Stomach (tissue), 4 donors: Measurements from ENCODE around the gene ULK4.

Source experiments
- EP300 ChIP-seq: sonication (generic); formaldehyde crosslinking; IDR thresholded peaks from one replicate; pipeline ENCODE4 v1.6.1; 2017; ENCODE audit warnings: antibody characterized with exemption
- POLR2A ChIP-seq, 4 donors: fragments of 450-650 bp; IDR thresholded peaks; one replicate each; pipeline ENCODE4 v1.6.1; 2016; ENCODE audit warnings: antibody characterized with exemption in 4 of 4, control low read depth in 2 of 4, mild to moderate bottlenecking in 1 of 4, moderate library complexity in 1 of 4
- POLR2AphosphoS5 ChIP-seq, 3 donors: sonication (generic); formaldehyde crosslinking; IDR thresholded peaks; one replicate each; pipeline ENCODE4 v1.6.1; 2016; ENCODE audit warnings: antibody characterized with exemption in 3 of 3
- TF ChIP-seq, protein P1 (sequence below), 7 experiments: fragments of 450-650 bp in 4 of 7; fragments of 200-600 bp in 3 of 7; sonication (generic) in 3 of 7; IDR thresholded peaks; one replicate each; pipeline ENCODE4 v1.5.1; 2016 to 2019; ENCODE audit warnings: antibody characterized with exemption in 7 of 7, control low read depth in 2 of 7, mild to moderate bottlenecking in 1 of 7

GRCh38 chr3:41569632-41570305, 392.1 kb downstream of the ULK4 start:
- TF ChIP-seq EP300 (no peak), POLR2AphosphoS5 (IDR thresholded peaks at IDR 0.05) (no peak), POLR2A (IDR thresholded peaks at IDR 0.05) (no peak)
- TF ChIP-seq, protein P1, sequence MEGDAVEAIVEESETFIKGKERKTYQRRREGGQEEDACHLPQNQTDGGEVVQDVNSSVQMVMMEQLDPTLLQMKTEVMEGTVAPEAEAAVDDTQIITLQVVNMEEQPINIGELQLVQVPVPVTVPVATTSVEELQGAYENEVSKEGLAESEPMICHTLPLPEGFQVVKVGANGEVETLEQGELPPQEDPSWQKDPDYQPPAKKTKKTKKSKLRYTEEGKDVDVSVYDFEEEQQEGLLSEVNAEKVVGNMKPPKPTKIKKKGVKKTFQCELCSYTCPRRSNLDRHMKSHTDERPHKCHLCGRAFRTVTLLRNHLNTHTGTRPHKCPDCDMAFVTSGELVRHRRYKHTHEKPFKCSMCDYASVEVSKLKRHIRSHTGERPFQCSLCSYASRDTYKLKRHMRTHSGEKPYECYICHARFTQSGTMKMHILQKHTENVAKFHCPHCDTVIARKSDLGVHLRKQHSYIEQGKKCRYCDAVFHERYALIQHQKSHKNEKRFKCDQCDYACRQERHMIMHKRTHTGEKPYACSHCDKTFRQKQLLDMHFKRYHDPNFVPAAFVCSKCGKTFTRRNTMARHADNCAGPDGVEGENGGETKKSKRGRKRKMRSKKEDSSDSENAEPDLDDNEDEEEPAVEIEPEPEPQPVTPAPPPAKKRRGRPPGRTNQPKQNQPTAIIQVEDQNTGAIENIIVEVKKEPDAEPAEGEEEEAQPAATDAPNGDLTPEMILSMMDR (IDR thresholded peaks at IDR 0.05): no peak
